Measurements from ENCODE around the gene KCNH6.

Gene KCNH6

GRCh38 chr17:63523253-63523855, at the start of gene KCNH6:
Gene KCNH6, plus strand, starts transcription at chr17:63523358. Its CDS starts 56 bp downstream, at chr17:63523414.
- no peak for DNase-seq (ENCODE audit: low read depth in 2 of 2)

- no peak for DNase-seq (ENCODE audit: low read depth in 2 of 2)
Measured at GRCh38 chr17:63474174-63474573, 49.0 kb upstream of the KCNH6 start.

GRCh38 chr17:63474586-63475460, 48.3 kb upstream of the KCNH6 start:
- DNase-seq (ENCODE audit: low read depth in 2 of 2): no peak

GRCh38 chr17:63475491-63476412, 47.4 kb upstream of the KCNH6 start:
- no peak for DNase-seq (ENCODE audit: low read depth in 2 of 2)

GRCh38 chr17:63476459-63476853, 46.7 kb upstream of the KCNH6 start:
- no peak for DNase-seq (ENCODE audit: low read depth in 2 of 2)

GRCh38 chr17:63476854-63477479, 46.2 kb upstream of the KCNH6 start, which contains the start of gene ACE:
Gene ACE, plus strand, starts transcription at chr17:63477061. Its CDS starts 34 bp downstream, at chr17:63477095.
- DNase-seq (ENCODE audit: low read depth in 2 of 2): peak in 1 of 2 donors; percentile 20

- DNase-seq (ENCODE audit: low read depth in 2 of 2): no peak
Measured at GRCh38 chr17:63477480-63478440, 45.4 kb upstream of the KCNH6 start.

GRCh38 chr17:63478814-63479494, 44.2 kb upstream of the KCNH6 start:
- peak; percentile 55 to 64 for DNase-seq (ENCODE audit: low read depth in 2 of 2)

- no peak for DNase-seq (ENCODE audit: low read depth in 2 of 2)
Measured at GRCh38 chr17:63479495-63480184, 43.5 kb upstream of the KCNH6 start.

GRCh38 chr17:63480192-63480784, 42.9 kb upstream of the KCNH6 start:
- no peak for DNase-seq (ENCODE audit: low read depth in 2 of 2)

- DNase-seq (ENCODE audit: low read depth in 2 of 2): no peak
Measured at GRCh38 chr17:63480826-63481487, 42.2 kb upstream of the KCNH6 start.

- DNase-seq (ENCODE audit: low read depth in 2 of 2): no peak
Measured at GRCh38 chr17:63481488-63481870, 41.7 kb upstream of the KCNH6 start.

GRCh38 chr17:63482509-63482908, 40.6 kb upstream of the KCNH6 start:
- no peak for DNase-seq (ENCODE audit: low read depth in 2 of 2)

GRCh38 chr17:63483038-63483437, 40.1 kb upstream of the KCNH6 start:
- no peak for DNase-seq (ENCODE audit: low read depth in 2 of 2)

GRCh38 chr17:63483655-63484575, 39.2 kb upstream of the KCNH6 start:
- DNase-seq (ENCODE audit: low read depth in 2 of 2): no peak

GRCh38 chr17:63486317-63487013, 36.7 kb upstream of the KCNH6 start:
- no peak for DNase-seq (ENCODE audit: low read depth in 2 of 2)

- DNase-seq (ENCODE audit: low read depth in 2 of 2): no peak
Measured at GRCh38 chr17:63487014-63487339, 36.2 kb upstream of the KCNH6 start.

Measured in stimulated activated CD8-positive, alpha-beta memory T cell treated with anti-CD3 and anti-CD28 coated beads, Interleukin-2, amount 100 ng/mL, for 48 hours (primary cell).